SK-N-SH treated with all-trans-retinoic acid at 6 μM for 48 hours (cell line): ENCODE results near the gene ITGB3.

Experiments used
- ATAC-seq: fragments of 200-7000 bp; cut with Tn5 transposase; 3 replicates; pipeline ENCODE4 v1.9.1; 2020; ENCODE audit warnings: mild to moderate bottlenecking, moderate library complexity
- ARNTL ChIP-seq: fragments of 450-650 bp; formaldehyde crosslinking; IDR thresholded peaks from 2 replicates; pipeline ENCODE4 v1.5.0; 2020; ENCODE audit warnings: low read depth, mild to moderate bottlenecking, moderate library complexity, borderline replicate concordance
- BACH2 ChIP-seq: fragments of 250-450 bp; sonication (Bioruptor Pico); IDR thresholded peaks from 2 replicates; pipeline ENCODE4 v1.9.0; 2021; ENCODE audit warnings: mild to moderate bottlenecking, borderline replicate concordance
- CREB5 ChIP-seq: fragments of 250-450 bp; sonication (Bioruptor Pico); IDR thresholded peaks from 2 replicates; pipeline ENCODE4 v1.5.1; 2020; ENCODE audit warnings: low read depth, mild to moderate bottlenecking, moderate library complexity
- CSDC2 ChIP-seq: fragments of 250-450 bp; sonication (Bioruptor Pico); IDR thresholded peaks from 2 replicates; pipeline ENCODE4 v1.5.0; 2020; ENCODE audit warnings: mild to moderate bottlenecking, moderate library complexity
- CSRNP3 ChIP-seq: fragments of 250-450 bp; sonication (Bioruptor Pico); IDR thresholded peaks from 2 replicates; pipeline ENCODE4 v1.5.1; 2021; ENCODE audit warnings: mild to moderate bottlenecking, moderate library complexity
- ESRRG ChIP-seq: fragments of 250-450 bp; sonication (Bioruptor Pico); IDR thresholded peaks from 2 replicates; pipeline ENCODE4 v1.6.1; 2021; ENCODE audit warnings: mild to moderate bottlenecking
- GLIS3 ChIP-seq: fragments of 250-450 bp; sonication (Bioruptor Pico); IDR thresholded peaks from 2 replicates; pipeline ENCODE4 v1.5.0; 2020; ENCODE audit warnings: mild to moderate bottlenecking, moderate library complexity
- ISL1 ChIP-seq: fragments of 250-450 bp; sonication (Bioruptor Pico); IDR thresholded peaks from 2 replicates; pipeline ENCODE4 v2.1.2; 2022; ENCODE audit warnings: mild to moderate bottlenecking, moderate library complexity
- OSR1 ChIP-seq: fragments of 250-450 bp; sonication (Bioruptor Pico); IDR thresholded peaks from 2 replicates; pipeline ENCODE4 v1.8.0; 2022; ENCODE audit warnings: moderate library complexity, mild to moderate bottlenecking, inconsistent platforms
- PATZ1 ChIP-seq: fragments of 250-450 bp; sonication (Bioruptor Pico); IDR thresholded peaks from 2 replicates; pipeline ENCODE4 v1.8.0; 2020; ENCODE audit warnings: mild to moderate bottlenecking, moderate library complexity, borderline replicate concordance
- POU6F1 ChIP-seq: fragments of 250-450 bp; sonication (Bioruptor Pico); IDR thresholded peaks from 2 replicates; pipeline ENCODE4 v1.8.0; 2021; ENCODE audit warnings: low read depth, mild to moderate bottlenecking, moderate library complexity, borderline replicate concordance
- PPARA ChIP-seq: fragments of 250-450 bp; sonication (Bioruptor Pico); IDR thresholded peaks from 2 replicates; pipeline ENCODE4 v1.5.0; 2020; ENCODE audit warnings: mild to moderate bottlenecking, borderline replicate concordance
- RARB ChIP-seq: fragments of 250-450 bp; sonication (Bioruptor Pico); IDR thresholded peaks from 2 replicates; pipeline ENCODE4 v1.8.0; 2021; ENCODE audit warnings: mild to moderate bottlenecking, moderate library complexity
- SNAI2 ChIP-seq: fragments of 250-450 bp; sonication (Bioruptor Pico); IDR thresholded peaks from 2 replicates; pipeline ENCODE4 v1.5.0; 2020; ENCODE audit warnings: mild to moderate bottlenecking, moderate library complexity
- TCF4 ChIP-seq: fragments of 250-450 bp; sonication (Bioruptor Pico); IDR thresholded peaks from 2 replicates; pipeline ENCODE4 v1.8.0; 2021; ENCODE audit warnings: mild to moderate bottlenecking, moderate library complexity, borderline replicate concordance
- TOX ChIP-seq: fragments of 250-450 bp; sonication (Bioruptor Pico); IDR thresholded peaks from 2 replicates; pipeline ENCODE4 v1.8.0; 2021; ENCODE audit warnings: mild to moderate bottlenecking, moderate library complexity, borderline replicate concordance
- TSHZ2 ChIP-seq: fragments of 250-450 bp; sonication (Bioruptor Pico); IDR thresholded peaks from 2 replicates; pipeline ENCODE4 v1.5.0; 2020; ENCODE audit warnings: mild to moderate bottlenecking, moderate library complexity
- ZC3H10 ChIP-seq: fragments of 250-450 bp; sonication (Bioruptor Pico); IDR thresholded peaks from 2 replicates; pipeline ENCODE4 v1.5.1; 2021; ENCODE audit warnings: mild to moderate bottlenecking, moderate library complexity
- ZFP3 ChIP-seq: fragments of 250-450 bp; sonication (Bioruptor Pico); IDR thresholded peaks from 2 replicates; pipeline ENCODE4 v1.5.0; 2020; ENCODE audit warnings: mild to moderate bottlenecking, moderate library complexity
- ZNF565 ChIP-seq: fragments of 450-650 bp; formaldehyde crosslinking; conservative IDR thresholded peaks from 2 replicates; pipeline ENCODE4 v1.5.0; 2020; ENCODE audit warnings: low read depth, mild to moderate bottlenecking, moderate library complexity
- ZNF70 ChIP-seq: fragments of 450-650 bp; formaldehyde crosslinking; IDR thresholded peaks from 2 replicates; pipeline ENCODE4 v1.5.0; 2020; ENCODE audit warnings: mild to moderate bottlenecking, moderate library complexity
- ZNF8 ChIP-seq: fragments of 450-650 bp; formaldehyde crosslinking; IDR thresholded peaks from 2 replicates; pipeline ENCODE4 v1.5.0; 2020; ENCODE audit warnings: mild to moderate bottlenecking, moderate library complexity

ITGB3 gene

GRCh38 chr17:47276868-47277267 lies 23.2 kb downstream of the ITGB3 start (continued):
- TF ChIP-seq CREB5 (CRISPR knock-in tag) (no peak), ZFP3 (CRISPR knock-in tag) (no peak), CSDC2 (CRISPR knock-in tag) (no peak)

GRCh38 chr17:47277921-47278320 lies 24.3 kb downstream of the ITGB3 start:
- no peak for ATAC-seq
- TF ChIP-seq OSR1 (CRISPR knock-in tag) (no peak), ZNF70 (CRISPR knock-in tag) (no peak), TOX (no peak), GLIS3 (CRISPR knock-in tag) (no peak), CSDC2 (CRISPR knock-in tag) (no peak), TCF4 (CRISPR knock-in tag) (no peak), POU6F1 (CRISPR knock-in tag) (no peak), ZC3H10 (CRISPR knock-in tag) (no peak), SNAI2 (CRISPR knock-in tag) (no peak), CSRNP3 (CRISPR knock-in tag) (no peak), ESRRG (CRISPR knock-in tag) (no peak), CREB5 (CRISPR knock-in tag) (no peak), ARNTL (no peak), ZNF565 (no peak), RARB (CRISPR knock-in tag) (no peak), ISL1 (CRISPR knock-in tag) (no peak), ZFP3 (CRISPR knock-in tag) (no peak), PATZ1 (CRISPR knock-in tag) (no peak), PPARA (no peak), BACH2 (CRISPR knock-in tag) (no peak)

- ATAC-seq: no peak
- TF ChIP-seq TOX: no peak
- no peak for TF ChIP-seq ZNF8 (CRISPR knock-in tag)
- TF ChIP-seq ISL1 (CRISPR knock-in tag): no peak
- TF ChIP-seq ZFP3 (CRISPR knock-in tag): no peak
- no peak for TF ChIP-seq ZNF70 (CRISPR knock-in tag)
- TF ChIP-seq TCF4 (CRISPR knock-in tag): no peak
- TF ChIP-seq TSHZ2 (CRISPR knock-in tag): no peak
- no peak for TF ChIP-seq POU6F1 (CRISPR knock-in tag)
- TF ChIP-seq GLIS3 (CRISPR knock-in tag): no peak
- no peak for TF ChIP-seq BACH2 (CRISPR knock-in tag)
- no peak for TF ChIP-seq CSRNP3 (CRISPR knock-in tag)
- no peak for TF ChIP-seq SNAI2 (CRISPR knock-in tag)
- no peak for TF ChIP-seq PATZ1 (CRISPR knock-in tag)
- no peak for TF ChIP-seq ARNTL
Measured at GRCh38 chr17:47278561-47278960, 24.9 kb downstream of the ITGB3 start.
